HCT116 (cell line): ENCODE results near the gene HEATR5A. TPM values are rescaled to one million over a fixed set of nuclear protein-coding genes. Genes with fewer than 3 reads are reported as not detected.

ENCODE experiments used
- ATAC-seq: fragments of 200-7000 bp; cut with Tn5 transposase; 2 replicates; pipeline ENCODE4 v1.9.1; 2020; ENCODE audit warnings: mild to moderate bottlenecking, moderate library complexity
- BruUV-seq: library from RNA; stranded (reverse); fragments of 400-500 nt; replicated peaks from 2 replicates; lab custom pipeline; 2021; lab: Mats Ljungman, UMichigan
- CTCF ChIA-PET: fragments of 300-600 bp; sonication (Branson Sonifier 250); formaldehyde crosslinking; loops from one replicate; lab custom pipeline; 2021; ENCODE audit warnings: antibody characterized with exemption; lab: Charles Lee
- POLR2A ChIA-PET: fragments of 300-600, 350-600 bp; sonication (Branson Sonifier 250); formaldehyde crosslinking; loops from one replicate; lab custom pipeline; 2021; ENCODE audit warnings: antibody characterized with exemption; lab: Charles Lee
- RAD21 ChIA-PET, 2 experiments: fragments of 300-600 bp; sonication (Branson Sonifier 250); formaldehyde crosslinking; loops; one replicate each; lab custom pipeline; 2023; ENCODE audit warnings: low total read pairs in 2 of 2; ENCODE audit not compliant: uncharacterized antibody in 2 of 2, unreplicated experiment in 2 of 2, low non-redundant PET in 1 of 2; lab: Charles Lee
- DNase-seq: peaks from one replicate; pipeline ENCODE4 v3.0.0-alpha.2; 2010; ENCODE audit warnings: low read depth, low spot score
- H2AFZ ChIP-seq: fragments of 200-600 bp; shearing (Covaris generic), sonication (generic); 2 replicates; pipeline ENCODE4 v1.6.1; 2017; ENCODE audit warnings: low read depth, mixed run types, mixed read lengths, antibody characterized with exemption, low read length; ENCODE audit not compliant: poor library complexity, severe bottlenecking
- H3K27ac ChIP-seq: 2 replicates; pipeline ENCODE4 v1.5.1; 2012; ENCODE audit warnings: low read depth, low read length
- H3K27me3 ChIP-seq: fragments of 200-600 bp; sonication (generic); 2 replicates; pipeline ENCODE4 v1.6.1; 2016; ENCODE audit warnings: mixed run types, low read length, mixed read lengths; ENCODE audit not compliant: insufficient read depth
- H3K36me3 ChIP-seq, 2 experiments: fragments of 200-500 bp in 1 of 2; fragments of 200-600 bp in 1 of 2; sonication (Bioruptor generic) in 1 of 2; sonication (generic) in 1 of 2; 2 replicates each; pipeline versions ENCODE4 v1.5.1 to v1.6.1; 2014 to 2016; ENCODE audit warnings: low read length in 2 of 2, inconsistent platforms in 1 of 2, mixed read lengths in 1 of 2, mixed run types in 1 of 2; ENCODE audit not compliant: insufficient read depth in 2 of 2, control insufficient read depth in 1 of 2
- H3K4me1 ChIP-seq, 2 experiments: fragments of 200-600 bp in 1 of 2; sonication (generic) in 1 of 2; 2 replicates each; pipeline versions ENCODE4 v1.5.1 to v1.6.1; 2012 to 2017; ENCODE audit warnings: low read length in 2 of 2, inconsistent platforms in 1 of 2, mild to moderate bottlenecking in 1 of 2, mixed read lengths in 1 of 2, mixed run types in 1 of 2, moderate library complexity in 1 of 2; ENCODE audit not compliant: insufficient read depth in 2 of 2, control insufficient read depth in 1 of 2
- H3K4me2 ChIP-seq: fragments of 200-600 bp; sonication (generic); 2 replicates; pipeline ENCODE4 v1.6.1; 2017; ENCODE audit warnings: mixed run types, low read length, mixed read lengths
- H3K4me3 ChIP-seq, 2 experiments: fragments of 200-600 bp in 1 of 2; sonication (generic) in 1 of 2; replicated peaks in 1 of 2; 2 replicates each; pipeline ENCODE4 v1.5.1; 2011 to 2016; ENCODE audit warnings: low read length in 2 of 2, control low read depth in 1 of 2, low read depth in 1 of 2, mild to moderate bottlenecking in 1 of 2, mixed read lengths in 1 of 2, mixed run types in 1 of 2
- H3K79me2 ChIP-seq: fragments of 200-600 bp; sonication (generic); 2 replicates; pipeline ENCODE4 v1.6.1; 2017; ENCODE audit warnings: mild to moderate bottlenecking, mixed run types, low read length, moderate library complexity, mixed read lengths; ENCODE audit not compliant: insufficient read depth
- H3K9ac ChIP-seq: fragments of 200-600 bp; sonication (generic); 2 replicates; pipeline ENCODE4 v1.6.1; 2016; ENCODE audit warnings: low read length, mixed read lengths
- H3K9me2 ChIP-seq: fragments of 200-600 bp; sonication (generic), shearing (Covaris generic); 2 replicates; pipeline ENCODE4 v1.6.1; 2017; ENCODE audit warnings: mixed run types, mild to moderate bottlenecking, moderate library complexity; ENCODE audit not compliant: insufficient read depth
- H3K9me3 ChIP-seq, 2 experiments: fragments of 200-500 bp in 1 of 2; fragments of 200-600 bp in 1 of 2; sonication (Bioruptor generic) in 1 of 2; sonication (generic) in 1 of 2; 2 replicates each; pipeline ENCODE4 v1.6.1; 2014 to 2017; ENCODE audit warnings: low read length in 2 of 2, mixed read lengths in 2 of 2, inconsistent platforms in 1 of 2, low read depth in 1 of 2, mild to moderate bottlenecking in 1 of 2, mixed run types in 1 of 2, moderate library complexity in 1 of 2; ENCODE audit not compliant: control insufficient read depth in 1 of 2, insufficient read depth in 1 of 2
- H4K20me1 ChIP-seq: fragments of 200-600 bp; sonication (generic), shearing (Covaris generic); 2 replicates; pipeline ENCODE4 v1.6.1; 2017; ENCODE audit warnings: mixed run types, mild to moderate bottlenecking, moderate library complexity; ENCODE audit not compliant: insufficient read depth
- CEBPB ChIP-seq: IDR thresholded peaks from 2 replicates; pipeline ENCODE4 v1.6.1; 2012; ENCODE audit warnings: low read depth
- EGR1 ChIP-seq: IDR thresholded peaks from 2 replicates; pipeline ENCODE4 v1.6.1; 2012; ENCODE audit warnings: low read depth
- JUND ChIP-seq: IDR thresholded peaks from 2 replicates; pipeline ENCODE4 v1.6.1; 2012
- SP1 ChIP-seq: IDR thresholded peaks from 2 replicates; pipeline ENCODE4 v1.6.1; 2012; ENCODE audit warnings: low read depth
- ZFX ChIP-seq: fragments of 450-650 bp; IDR thresholded peaks from 2 replicates; pipeline ENCODE4 v1.6.1; 2017
- intact Hi-C: fragments of 100-400 bp; cut with micrococcal nuclease; formaldehyde crosslinking; loops from 2 replicates; pipeline ENCODE4 v1.10.0; 2022
- total RNA-seq: library from RNA; stranded (reverse); gene quantifications from one replicate; pipeline ENCODE4 v1.2.1, GENCODE V29; 2021; ENCODE audit not compliant: unreplicated experiment
- TF ChIP-seq, protein P1 (sequence below): IDR thresholded peaks from 2 replicates; pipeline ENCODE4 v1.6.1; 2012
- TF ChIP-seq, protein P2 (sequence below): IDR thresholded peaks from 2 replicates; pipeline ENCODE4 v1.6.1; 2011; ENCODE audit warnings: mild to moderate bottlenecking, low read length, moderate library complexity; ENCODE audit not compliant: insufficient replicate concordance; ENCODE audit errors: extremely low read depth
- TF ChIP-seq, protein P3 (sequence below): IDR thresholded peaks from 2 replicates; pipeline ENCODE4 v1.6.1; 2012; ENCODE audit warnings: low read depth

The HEATR5A gene
- total RNA-seq, 1 experiment from 2014 or later, result 20.9 TPM

DNA sequence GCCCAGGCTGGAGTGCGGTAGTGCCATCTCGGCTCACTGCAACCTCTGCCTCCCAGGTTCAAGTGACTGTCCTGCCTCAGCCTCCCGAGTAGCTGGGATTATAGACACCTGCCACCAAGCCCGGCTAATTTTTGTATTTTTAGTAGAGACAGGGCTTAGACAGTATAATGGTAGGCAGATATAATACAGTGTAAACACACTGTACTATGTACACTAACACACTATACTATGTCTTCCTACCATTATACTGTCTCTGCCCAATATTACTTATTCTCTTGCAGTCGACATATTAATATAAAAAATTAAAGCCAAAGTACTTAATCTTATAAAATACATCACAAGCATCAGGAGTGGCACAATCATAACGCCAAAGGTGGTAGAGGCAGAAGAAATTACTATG, 21.9 kb upstream of the HEATR5A start:
- RAD21 ChIA-PET, result no interaction called here
- Histone ChIP-seq H4K20me1 (no peaks in the 10 kb centered on the region), H3K4me1 (peaks cover 11% of the 10 kb centered on the region in 2 experiments), H3K4me3 (no peak overlapping the region), H3K9me2 (no peaks in the 10 kb centered on the region), H3K9ac (no peak overlapping the region), H3K27ac (no peak overlapping the region; the same call in 1 of the 2 replicates), H2AFZ (no peak overlapping the region), H3K4me2 (no peak overlapping the region), H3K79me2 (no peaks in the 10 kb centered on the region), H3K36me3 (no peaks in the 10 kb centered on the region), H3K27me3 (no peaks in the 10 kb centered on the region), H3K9me3 (no peaks in the 10 kb centered on the region)
- TF ChIP-seq, protein P1, sequence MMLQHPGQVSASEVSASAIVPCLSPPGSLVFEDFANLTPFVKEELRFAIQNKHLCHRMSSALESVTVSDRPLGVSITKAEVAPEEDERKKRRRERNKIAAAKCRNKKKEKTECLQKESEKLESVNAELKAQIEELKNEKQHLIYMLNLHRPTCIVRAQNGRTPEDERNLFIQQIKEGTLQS, result no peak
- TF ChIP-seq EGR1, result no peak
- TF ChIP-seq, protein P2, sequence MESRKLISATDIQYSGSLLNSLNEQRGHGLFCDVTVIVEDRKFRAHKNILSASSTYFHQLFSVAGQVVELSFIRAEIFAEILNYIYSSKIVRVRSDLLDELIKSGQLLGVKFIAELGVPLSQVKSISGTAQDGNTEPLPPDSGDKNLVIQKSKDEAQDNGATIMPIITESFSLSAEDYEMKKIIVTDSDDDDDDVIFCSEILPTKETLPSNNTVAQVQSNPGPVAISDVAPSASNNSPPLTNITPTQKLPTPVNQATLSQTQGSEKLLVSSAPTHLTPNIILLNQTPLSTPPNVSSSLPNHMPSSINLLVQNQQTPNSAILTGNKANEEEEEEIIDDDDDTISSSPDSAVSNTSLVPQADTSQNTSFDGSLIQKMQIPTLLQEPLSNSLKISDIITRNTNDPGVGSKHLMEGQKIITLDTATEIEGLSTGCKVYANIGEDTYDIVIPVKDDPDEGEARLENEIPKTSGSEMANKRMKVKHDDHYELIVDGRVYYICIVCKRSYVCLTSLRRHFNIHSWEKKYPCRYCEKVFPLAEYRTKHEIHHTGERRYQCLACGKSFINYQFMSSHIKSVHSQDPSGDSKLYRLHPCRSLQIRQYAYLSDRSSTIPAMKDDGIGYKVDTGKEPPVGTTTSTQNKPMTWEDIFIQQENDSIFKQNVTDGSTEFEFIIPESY, result no peak
- no peak for TF ChIP-seq ZFX
- TF ChIP-seq, protein P3, sequence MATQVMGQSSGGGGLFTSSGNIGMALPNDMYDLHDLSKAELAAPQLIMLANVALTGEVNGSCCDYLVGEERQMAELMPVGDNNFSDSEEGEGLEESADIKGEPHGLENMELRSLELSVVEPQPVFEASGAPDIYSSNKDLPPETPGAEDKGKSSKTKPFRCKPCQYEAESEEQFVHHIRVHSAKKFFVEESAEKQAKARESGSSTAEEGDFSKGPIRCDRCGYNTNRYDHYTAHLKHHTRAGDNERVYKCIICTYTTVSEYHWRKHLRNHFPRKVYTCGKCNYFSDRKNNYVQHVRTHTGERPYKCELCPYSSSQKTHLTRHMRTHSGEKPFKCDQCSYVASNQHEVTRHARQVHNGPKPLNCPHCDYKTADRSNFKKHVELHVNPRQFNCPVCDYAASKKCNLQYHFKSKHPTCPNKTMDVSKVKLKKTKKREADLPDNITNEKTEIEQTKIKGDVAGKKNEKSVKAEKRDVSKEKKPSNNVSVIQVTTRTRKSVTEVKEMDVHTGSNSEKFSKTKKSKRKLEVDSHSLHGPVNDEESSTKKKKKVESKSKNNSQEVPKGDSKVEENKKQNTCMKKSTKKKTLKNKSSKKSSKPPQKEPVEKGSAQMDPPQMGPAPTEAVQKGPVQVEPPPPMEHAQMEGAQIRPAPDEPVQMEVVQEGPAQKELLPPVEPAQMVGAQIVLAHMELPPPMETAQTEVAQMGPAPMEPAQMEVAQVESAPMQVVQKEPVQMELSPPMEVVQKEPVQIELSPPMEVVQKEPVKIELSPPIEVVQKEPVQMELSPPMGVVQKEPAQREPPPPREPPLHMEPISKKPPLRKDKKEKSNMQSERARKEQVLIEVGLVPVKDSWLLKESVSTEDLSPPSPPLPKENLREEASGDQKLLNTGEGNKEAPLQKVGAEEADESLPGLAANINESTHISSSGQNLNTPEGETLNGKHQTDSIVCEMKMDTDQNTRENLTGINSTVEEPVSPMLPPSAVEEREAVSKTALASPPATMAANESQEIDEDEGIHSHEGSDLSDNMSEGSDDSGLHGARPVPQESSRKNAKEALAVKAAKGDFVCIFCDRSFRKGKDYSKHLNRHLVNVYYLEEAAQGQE, result no peak
- no peak for TF ChIP-seq JUND
- no peak for TF ChIP-seq SP1
- no peak for TF ChIP-seq CEBPB
- DNase-seq, result no peak
- CTCF ChIA-PET, result no interaction called here
- POLR2A ChIA-PET, result no interaction called here
- intact Hi-C loops, result no loop called here
- ATAC-seq, result no peak
- BruUV-seq, result no TSS peak
